Activated naive CD8-positive, alpha-beta T cell (primary cell): ENCODE data around the gene SGCA.
A peak's percentile ranks its signal among the peaks of the same experiment; 100 is the strongest.

ENCODE experiments used
- H3K27ac Mint-ChIP-seq: one replicate; pipeline ENCODE4 v1.8.0; 2021; ENCODE audit warnings: mixed read lengths
- H3K27me3 Mint-ChIP-seq: one replicate; pipeline ENCODE4 v1.8.0; 2021; ENCODE audit warnings: mixed read lengths
- H3K36me3 Mint-ChIP-seq: one replicate; pipeline ENCODE4 v1.8.0; 2021; ENCODE audit warnings: mixed read lengths
- H3K4me1 Mint-ChIP-seq: one replicate; pipeline ENCODE4 v1.8.0; 2021; ENCODE audit warnings: low read depth, mixed read lengths
- H3K4me3 Mint-ChIP-seq: one replicate; pipeline ENCODE4 v1.8.0; 2021; ENCODE audit warnings: mild to moderate bottlenecking, mixed read lengths
- H3K9me3 Mint-ChIP-seq: one replicate; pipeline ENCODE4 v1.8.0; 2021; ENCODE audit warnings: low read depth, mixed read lengths

SGCA gene

DNA sequence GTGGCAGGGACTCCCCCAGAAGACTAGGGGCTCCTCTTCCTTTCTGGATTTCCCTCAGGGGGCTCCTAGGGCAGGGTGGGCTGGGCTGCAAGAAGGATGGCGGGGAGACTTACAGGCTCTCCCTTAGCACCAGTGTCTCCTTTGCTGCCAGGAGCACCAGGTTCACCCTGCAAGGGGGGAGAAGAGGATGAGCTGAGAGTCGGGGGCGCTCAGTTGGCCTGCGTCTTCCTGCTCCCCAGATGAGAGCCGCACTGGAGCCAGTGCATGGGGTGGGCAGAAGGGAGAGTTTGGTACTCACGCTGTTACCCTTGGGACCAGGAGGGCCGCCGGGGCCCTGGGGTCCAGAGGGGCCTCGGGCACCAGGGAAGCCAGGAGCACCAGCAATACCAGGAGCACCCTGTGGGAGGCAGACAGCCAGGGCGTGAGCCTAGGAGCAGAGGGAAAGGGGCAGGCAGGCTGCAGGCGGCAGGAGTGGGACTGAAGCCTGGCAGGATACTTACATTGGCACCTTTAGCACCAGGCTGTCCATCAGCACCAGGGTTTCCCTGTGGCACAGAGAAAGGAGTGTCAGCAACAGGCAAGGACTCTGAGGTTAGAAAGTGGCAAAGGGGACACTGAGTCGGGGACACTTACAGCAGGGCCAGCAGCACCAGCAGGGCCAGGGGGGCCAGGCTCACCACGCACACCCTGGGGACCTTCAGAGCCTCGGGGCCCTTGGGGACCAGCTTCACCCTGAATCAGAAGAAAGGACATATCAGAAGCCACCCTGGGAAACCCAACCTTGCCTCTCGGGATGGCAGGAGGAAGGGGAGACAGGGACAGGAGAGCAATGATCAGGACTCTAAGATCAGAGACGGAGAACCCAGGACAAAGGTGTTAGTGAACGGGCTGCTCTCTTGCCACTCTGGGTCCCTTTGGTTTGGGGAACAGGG lies 29.4 kb downstream of the SGCA start:
- Mint-ChIP-seq H3K4me3 (no peak overlapping the region), H3K27me3 (peaks cover 5% of the 10 kb centered on the region), H3K4me1 (peaks cover 9% of the 10 kb centered on the region), H3K27ac (no peak overlapping the region), H3K9me3 (no peaks in the 10 kb centered on the region), H3K36me3 (no peaks in the 10 kb centered on the region)

DNA sequence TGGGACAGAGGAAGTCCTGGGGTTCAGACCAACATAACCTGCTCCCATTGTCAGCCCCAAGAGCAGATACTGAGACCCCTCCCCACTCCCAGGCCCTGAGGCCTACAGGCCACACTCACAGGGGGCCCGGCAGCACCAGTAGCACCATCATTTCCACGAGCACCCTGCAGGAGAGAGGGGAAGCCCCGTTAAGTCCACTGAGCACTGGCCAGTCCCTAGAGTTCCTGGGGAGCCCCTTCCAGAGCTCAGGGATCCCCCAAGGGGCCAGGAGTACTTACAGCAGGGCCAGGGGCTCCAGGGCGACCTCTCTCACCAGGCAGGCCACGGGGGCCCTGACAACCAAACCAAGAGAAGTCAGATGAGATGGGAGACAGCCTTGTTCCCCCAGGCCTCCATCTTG lies 30.2 kb downstream of the SGCA start:
- no peaks in the 10 kb centered on the region for H3K36me3 Mint-ChIP-seq
- no peaks in the 10 kb centered on the region for H3K9me3 Mint-ChIP-seq
- no peak overlapping the region for H3K4me3 Mint-ChIP-seq
- no peak overlapping the region for H3K27ac Mint-ChIP-seq
- peaks cover 15% of the 10 kb centered on the region for H3K4me1 Mint-ChIP-seq
- peaks cover 8% of the 10 kb centered on the region for H3K27me3 Mint-ChIP-seq

DNA sequence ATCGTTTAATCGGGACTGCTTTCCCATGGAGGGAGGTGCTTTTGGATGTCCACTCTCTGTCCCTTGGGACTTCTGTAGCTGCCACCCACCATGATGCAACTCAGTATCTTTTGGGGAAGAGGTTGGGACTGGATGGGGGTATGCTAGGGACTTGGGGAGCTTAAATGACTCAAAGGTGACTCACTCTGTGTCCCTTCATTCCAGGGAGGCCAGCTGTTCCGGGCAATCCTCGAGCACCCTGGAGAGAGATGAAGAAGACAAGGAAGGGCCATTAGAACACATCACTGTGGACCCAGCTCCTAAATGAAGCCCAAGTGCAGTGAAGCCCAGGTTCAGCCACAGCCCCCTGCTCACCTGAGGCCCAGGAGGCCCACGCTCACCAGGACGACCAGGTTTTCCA lies 31.0 kb downstream of the SGCA start:
- Mint-ChIP-seq H3K27me3 (peaks cover 12% of the 10 kb centered on the region), H3K4me3 (no peak overlapping the region), H3K4me1 (peaks cover 18% of the 10 kb centered on the region), H3K27ac (no peak overlapping the region), H3K9me3 (no peaks in the 10 kb centered on the region), H3K36me3 (no peaks in the 10 kb centered on the region)

DNA sequence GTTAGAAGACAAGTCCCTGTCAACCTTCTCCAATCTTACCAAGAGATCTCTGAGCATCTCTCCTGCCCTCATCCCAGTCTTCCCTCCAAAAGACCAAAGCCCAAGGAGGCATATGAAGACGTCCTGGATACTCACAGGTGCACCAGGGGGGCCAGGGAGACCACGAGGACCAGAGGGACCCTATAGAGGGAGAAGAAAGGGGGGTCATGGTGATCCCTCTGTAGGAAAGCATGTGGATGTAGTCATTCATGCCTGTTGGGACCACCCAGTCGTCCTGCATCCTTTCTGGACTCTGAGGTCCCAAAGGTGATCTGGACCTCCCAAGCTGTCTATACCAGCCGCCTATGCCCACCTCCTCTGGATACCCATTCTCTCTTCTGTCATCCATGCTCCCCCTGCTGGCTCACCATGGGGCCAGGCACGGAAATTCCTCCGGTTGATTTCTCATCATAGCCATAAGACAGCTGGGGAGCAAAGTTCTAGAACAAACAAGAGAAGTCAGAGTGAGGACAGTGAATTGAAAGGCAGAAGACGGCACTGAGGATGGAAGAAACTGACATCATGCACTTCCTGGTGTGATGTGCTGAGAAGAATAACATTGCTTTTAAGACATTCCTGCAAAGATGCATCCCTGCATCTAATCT lies 32.3 kb downstream of the SGCA start:
- H3K9me3 Mint-ChIP-seq: no peaks in the 10 kb centered on the region
- peaks cover 19% of the 10 kb centered on the region for H3K27me3 Mint-ChIP-seq
- H3K36me3 Mint-ChIP-seq: no peaks in the 10 kb centered on the region
- H3K4me3 Mint-ChIP-seq: peak overlapping the region; percentile 68
- H3K27ac Mint-ChIP-seq: no peak overlapping the region
- peaks cover 18% of the 10 kb centered on the region for H3K4me1 Mint-ChIP-seq

DNA sequence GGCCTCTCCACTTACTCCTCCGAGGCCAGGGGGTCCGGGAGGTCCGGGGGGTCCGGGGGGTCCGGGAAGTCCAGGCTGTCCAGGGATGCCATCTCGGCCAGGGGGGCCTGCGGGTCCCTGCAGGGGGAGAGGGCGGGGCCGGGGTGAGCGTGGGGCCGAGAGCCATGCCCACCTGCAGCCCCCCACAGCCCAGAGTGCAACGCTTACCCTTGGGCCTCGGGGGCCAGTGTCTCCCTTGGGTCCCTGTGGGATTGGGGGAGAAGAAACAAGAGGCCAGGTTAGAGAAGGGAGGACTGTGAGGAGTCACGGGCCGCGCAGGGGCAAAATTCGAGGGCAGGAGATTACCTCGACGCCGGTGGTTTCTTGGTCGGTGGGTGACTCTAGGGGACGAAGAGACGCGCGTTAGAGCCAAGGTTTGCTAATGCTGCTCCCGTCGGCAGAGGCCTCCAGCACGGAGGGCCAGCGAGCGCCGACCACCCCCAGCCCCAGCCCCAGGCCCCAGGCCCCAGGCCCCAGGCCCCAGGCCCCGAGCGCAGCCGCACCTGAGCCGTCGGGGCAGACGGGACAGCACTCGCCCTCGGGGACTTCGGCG lies 33.5 kb downstream of the SGCA start:
- Mint-ChIP-seq H3K36me3 (no peaks in the 10 kb centered on the region), H3K4me1 (peaks cover 18% of the 10 kb centered on the region), H3K27me3 (peaks cover 22% of the 10 kb centered on the region), H3K27ac (no peak overlapping the region), H3K9me3 (no peaks in the 10 kb centered on the region), H3K4me3 (peak overlapping the region; percentile 68)

DNA sequence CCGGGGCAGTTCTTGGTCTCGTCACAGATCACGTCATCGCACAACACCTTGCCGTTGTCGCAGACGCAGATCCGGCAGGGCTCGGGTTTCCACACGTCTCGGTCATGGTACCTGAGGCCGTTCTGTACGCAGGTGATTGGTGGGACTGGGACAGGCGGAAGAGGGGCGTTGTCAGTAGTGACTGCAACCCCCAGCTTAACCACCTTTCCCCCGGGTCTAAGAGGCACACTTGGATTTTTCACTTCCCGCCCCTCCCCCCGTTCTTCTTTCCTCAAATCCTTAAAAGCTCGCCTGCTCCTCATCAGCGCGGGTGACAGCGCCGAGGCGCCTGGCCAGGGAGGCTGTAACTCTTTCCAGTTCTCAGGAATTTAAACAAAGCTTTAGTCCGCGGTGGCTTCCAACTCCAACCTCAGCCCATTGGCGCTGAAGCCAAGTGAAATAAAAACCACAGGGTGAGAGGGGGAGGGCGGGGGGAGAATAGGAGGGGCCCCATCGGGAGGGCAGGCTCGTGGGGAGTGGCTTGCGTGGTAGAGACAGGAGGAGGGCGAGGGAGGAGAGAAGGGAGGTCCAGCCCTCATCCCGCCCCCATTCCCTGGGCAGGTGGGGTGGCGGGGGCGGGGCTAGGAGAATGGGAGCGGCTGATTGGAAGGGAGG lies 34.1 kb downstream of the SGCA start:
- Mint-ChIP-seq H3K36me3 (no peaks in the 10 kb centered on the region), H3K4me3 (peak overlapping the region; percentile 80), H3K27me3 (peaks cover 24% of the 10 kb centered on the region)

DNA sequence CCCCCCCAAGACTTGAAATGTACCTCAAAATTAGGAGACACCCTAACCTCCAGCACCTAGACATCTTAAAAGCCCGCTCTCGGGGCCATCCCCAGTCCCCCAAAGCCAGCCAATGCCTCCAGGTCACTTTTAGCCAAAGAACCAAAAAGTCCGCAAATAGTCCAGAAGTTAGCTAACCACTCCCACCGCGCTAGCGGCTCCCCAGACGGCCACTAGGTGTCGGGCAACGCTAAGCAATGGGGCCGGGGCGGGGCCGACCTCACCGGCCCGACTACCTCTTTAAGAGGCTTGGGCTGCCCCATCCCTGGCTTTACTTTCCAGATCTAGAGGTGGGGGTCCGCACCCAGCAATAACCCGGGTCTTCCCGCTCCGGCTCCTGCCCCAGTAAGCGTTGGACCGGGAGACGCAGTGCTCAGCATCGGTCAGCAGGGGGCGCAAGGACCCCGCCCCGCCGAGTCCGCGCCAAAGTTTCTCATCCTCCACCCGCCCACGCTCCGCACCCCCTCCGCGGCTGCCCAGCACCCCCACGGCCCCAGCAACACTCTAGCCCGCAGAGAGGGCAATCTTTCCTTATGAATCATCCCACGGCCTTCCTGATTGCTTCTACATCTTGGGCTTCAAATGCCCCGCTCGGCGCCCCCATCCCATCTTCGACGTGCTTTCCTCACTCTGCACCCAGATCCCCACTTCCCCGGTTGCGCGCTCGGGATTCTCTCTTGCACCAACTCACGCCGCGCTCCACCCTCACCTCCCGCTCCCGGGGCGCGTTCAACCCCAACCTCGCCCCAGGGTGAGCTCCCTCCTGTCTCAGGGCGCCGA lies 34.9 kb downstream of the SGCA start:
- Mint-ChIP-seq H3K4me1 (peaks cover 18% of the 10 kb centered on the region), H3K27me3 (peaks cover 26% of the 10 kb centered on the region), H3K36me3 (no peaks in the 10 kb centered on the region), H3K9me3 (no peaks in the 10 kb centered on the region), H3K27ac (no peak overlapping the region), H3K4me3 (peak overlapping the region; percentile 80)

More for the DNA sequence above, 34.1 kb downstream of the SGCA start:
- Mint-ChIP-seq H3K4me1 (peaks cover 18% of the 10 kb centered on the region), H3K27ac (no peak overlapping the region), H3K9me3 (no peaks in the 10 kb centered on the region)

DNA sequence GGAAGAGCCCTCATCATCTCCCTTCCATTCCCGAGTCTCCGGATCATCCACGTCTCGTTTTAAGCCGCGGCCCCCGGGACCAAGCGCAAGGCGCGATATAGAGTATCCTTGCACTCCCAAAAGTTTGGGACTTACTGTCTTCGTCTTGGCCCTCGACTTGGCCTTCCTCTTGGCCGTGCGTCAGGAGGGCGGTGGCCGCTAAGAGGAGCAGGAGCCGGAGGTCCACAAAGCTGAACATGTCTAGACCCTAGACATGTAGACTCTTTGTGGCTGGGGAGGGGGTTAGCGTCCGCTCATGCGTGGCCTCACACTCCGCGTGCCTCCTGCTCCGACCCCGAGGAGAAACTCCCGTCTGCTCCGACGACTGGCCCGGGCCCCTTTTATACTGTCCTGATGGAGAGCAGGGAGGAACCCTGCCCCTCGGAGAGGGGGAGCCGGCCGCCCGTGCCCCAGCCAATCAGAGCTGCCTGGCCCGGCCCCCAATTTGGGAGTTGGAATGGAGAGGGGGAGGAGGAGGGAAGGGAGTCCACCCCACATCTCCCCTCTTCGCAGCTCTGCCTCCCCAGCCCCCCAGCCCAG lies 35.6 kb downstream of the SGCA start, which contains the start of gene COL1A1:
TSS of gene COL1A1 (minus strand) at position 356 of the 579 bp plus-strand sequence. CDS start at position 238, 118 bp downstream.
- Mint-ChIP-seq H3K27me3 (peaks cover 28% of the 10 kb centered on the region), H3K27ac (peak within 1 kb of the TSS; percentile 16), H3K36me3 (no peaks in the 10 kb centered on the region), H3K9me3 (no peaks in the 10 kb centered on the region), H3K4me3 (peak within 1 kb of the TSS; percentile 80), H3K4me1 (peaks cover 18% of the 10 kb centered on the region)

DNA sequence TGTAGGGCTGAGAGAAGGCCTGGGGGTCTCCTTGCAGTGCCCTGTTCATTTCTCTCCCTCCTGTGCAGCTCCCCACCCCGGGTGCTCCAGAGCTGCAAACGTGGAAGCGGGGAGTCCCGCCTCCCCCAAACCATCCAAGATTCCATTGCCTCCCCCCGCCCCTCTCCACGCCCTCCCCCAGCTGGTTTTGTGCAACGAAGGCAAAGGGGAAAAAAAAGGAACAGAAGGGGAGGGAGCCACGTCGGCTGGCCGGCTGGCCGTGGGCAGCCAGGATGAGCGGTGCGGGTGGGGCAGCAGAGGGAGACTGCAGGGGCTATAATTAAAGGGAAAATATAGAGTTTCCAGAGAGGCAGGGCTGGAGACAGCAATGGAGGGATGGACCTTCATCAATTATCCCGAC lies 37.3 kb downstream of the SGCA start:
- H3K4me1 Mint-ChIP-seq: peaks cover 24% of the 10 kb centered on the region

DNA sequence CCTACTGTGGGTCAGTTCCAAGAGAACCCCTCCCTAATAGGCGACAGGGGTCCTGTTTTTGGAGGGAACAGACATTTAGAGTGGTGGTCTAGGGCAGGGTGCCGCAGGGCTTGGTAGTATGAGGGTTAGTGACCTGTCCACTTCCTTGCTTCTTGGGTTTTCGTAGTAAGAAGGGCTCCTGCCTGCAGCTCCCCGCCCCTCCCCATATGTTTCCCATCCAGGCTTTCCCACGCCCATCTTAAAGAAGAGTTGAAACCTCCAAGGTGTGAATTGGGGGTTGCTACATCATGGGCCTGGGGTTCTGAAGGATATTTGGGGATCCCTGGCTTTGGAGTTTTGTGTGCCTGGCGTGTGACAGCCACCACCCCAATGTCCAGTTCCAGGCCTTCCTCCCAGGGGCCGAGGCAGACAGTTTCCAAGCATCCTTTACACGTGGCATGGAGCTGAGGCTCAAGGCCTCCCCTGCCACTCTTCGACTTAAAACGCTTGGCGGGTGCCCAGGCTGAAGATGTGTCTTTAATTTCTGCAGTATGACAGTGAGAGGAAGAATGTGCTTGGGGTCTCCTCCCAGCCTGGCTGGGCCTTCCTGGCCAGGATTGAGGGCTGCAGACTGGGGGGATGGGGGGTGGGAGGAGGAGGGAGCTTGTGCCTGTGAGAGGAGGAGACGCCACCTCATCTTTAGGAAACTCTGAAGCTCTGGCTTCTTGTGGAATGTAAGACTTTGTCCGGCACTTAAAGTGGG lies 38.0 kb downstream of the SGCA start:
- H3K9me3 Mint-ChIP-seq: no peaks in the 10 kb centered on the region
- no peaks in the 10 kb centered on the region for H3K36me3 Mint-ChIP-seq
- H3K27ac Mint-ChIP-seq: no peak overlapping the region
- no peak overlapping the region for H3K4me3 Mint-ChIP-seq
- peaks cover 17% of the 10 kb centered on the region for H3K4me1 Mint-ChIP-seq
- H3K27me3 Mint-ChIP-seq: peaks cover 31% of the 10 kb centered on the region

More for the DNA sequence above, 37.3 kb downstream of the SGCA start:
- no peak overlapping the region for H3K27ac Mint-ChIP-seq
- H3K4me3 Mint-ChIP-seq: no peak overlapping the region
- H3K36me3 Mint-ChIP-seq: no peaks in the 10 kb centered on the region
- H3K9me3 Mint-ChIP-seq: no peaks in the 10 kb centered on the region
- peaks cover 35% of the 10 kb centered on the region for H3K27me3 Mint-ChIP-seq

DNA sequence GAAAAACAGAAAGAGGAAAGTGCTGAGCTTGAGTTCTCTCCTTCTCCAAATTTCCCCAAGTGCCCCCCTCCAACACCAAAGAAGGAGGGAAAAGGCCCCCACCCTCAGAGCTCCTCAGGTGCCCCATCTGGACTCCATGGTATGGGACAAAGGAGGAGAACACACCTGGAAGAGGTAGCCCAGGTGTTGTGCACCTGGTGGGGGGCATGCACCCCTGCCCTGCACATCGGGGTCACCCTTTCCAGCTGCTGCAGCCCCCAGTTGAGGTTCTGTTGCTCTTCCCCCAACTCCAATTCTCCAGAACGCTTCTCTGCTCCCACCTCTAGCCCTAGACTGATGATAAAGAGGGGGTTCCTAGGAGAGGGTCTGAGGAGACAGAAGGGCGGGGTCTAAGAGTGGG lies 38.6 kb downstream of the SGCA start:
- H3K27ac Mint-ChIP-seq: no peak overlapping the region
- H3K36me3 Mint-ChIP-seq: no peaks in the 10 kb centered on the region
- peaks cover 31% of the 10 kb centered on the region for H3K27me3 Mint-ChIP-seq
- H3K4me3 Mint-ChIP-seq: no peak overlapping the region
- peaks cover 15% of the 10 kb centered on the region for H3K4me1 Mint-ChIP-seq
- H3K9me3 Mint-ChIP-seq: no peaks in the 10 kb centered on the region

DNA sequence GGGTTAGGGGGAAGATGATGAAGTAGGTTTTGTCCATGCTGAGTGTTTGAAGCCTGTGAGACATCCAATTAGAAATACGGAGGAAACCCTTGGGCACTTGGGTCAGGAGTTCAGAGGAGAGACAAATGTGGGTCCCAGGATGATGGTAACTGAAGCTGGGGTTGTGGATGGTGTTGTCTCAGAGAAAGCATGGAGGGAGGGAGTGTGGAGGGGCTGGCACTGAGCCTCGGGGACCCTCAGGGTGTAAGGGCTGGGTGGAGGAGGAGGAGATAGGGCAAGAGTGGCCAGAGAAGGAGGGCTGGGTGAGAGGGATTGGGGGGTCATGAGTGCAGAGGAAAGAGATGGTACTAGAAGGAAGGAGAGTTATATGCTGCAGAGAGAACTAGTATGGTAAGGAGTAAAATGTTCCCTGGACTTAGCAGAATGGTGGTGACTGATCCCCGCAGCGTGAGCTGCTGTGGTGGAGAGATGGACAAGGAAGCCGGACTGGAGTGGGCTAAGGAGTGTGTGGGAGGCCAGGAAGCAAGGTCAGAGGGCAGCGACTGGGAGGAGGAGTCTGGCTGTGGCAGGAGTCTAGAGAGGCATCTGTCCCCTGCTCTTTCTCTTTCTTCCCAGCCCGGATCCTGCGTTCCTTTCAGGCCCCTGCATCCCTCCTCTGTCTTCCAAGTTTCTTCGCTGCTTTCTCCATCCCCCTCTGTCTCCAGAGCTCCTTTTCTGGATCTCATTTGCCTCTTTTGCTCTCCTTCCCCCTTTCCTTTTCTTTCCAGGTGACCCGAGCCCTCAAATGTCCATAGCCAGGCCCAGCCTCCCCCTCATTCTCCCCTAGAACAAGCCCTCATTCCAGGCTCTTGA lies 39.5 kb downstream of the SGCA start:
- Mint-ChIP-seq H3K9me3 (no peaks in the 10 kb centered on the region), H3K27ac (no peak overlapping the region), H3K27me3 (peaks cover 31% of the 10 kb centered on the region), H3K4me3 (no peak overlapping the region), H3K36me3 (no peaks in the 10 kb centered on the region), H3K4me1 (peaks cover 15% of the 10 kb centered on the region)
